ENCODE measurements around the gene WDR1.

WDR1 gene

DNA sequence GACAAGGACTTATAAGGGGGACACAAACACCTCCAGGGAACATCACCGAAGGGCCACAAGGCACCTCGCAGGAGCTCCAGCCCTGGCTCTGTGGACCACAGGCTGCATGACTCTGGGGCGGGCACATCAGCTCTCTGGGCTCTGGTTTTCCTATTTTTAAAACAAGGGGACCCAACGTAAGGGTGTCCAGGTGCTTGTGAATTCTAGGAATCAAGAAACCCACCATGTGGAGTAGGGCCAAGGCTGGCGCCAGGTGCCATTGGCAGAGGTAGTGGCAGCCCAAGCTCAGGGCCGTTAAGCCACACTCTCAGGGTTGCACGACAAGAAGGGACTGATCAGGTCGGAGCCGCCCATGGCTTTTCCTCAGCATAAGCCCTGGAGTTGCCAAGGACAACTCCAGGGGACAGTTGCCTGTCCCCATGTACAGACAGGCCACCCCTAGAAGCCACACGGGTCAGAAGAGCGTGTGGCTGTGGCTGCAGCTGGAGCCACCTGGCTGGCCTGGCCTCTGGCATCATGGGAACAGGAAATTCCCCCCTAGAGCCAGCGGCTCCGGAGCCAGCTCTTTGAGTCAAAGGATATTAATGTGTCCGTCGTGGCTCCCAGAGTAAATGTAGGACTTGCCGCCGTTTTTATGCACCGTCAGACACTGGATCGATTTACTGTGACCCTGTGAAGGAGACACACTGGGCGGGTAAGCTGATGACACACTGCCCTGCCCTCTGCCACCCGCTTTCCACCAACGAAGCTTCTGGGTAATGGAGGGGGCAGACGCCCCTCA lies 32.5 kb downstream of the WDR1 start:
- DNase-seq (ENCODE audit: low read depth): no peak

DNA sequence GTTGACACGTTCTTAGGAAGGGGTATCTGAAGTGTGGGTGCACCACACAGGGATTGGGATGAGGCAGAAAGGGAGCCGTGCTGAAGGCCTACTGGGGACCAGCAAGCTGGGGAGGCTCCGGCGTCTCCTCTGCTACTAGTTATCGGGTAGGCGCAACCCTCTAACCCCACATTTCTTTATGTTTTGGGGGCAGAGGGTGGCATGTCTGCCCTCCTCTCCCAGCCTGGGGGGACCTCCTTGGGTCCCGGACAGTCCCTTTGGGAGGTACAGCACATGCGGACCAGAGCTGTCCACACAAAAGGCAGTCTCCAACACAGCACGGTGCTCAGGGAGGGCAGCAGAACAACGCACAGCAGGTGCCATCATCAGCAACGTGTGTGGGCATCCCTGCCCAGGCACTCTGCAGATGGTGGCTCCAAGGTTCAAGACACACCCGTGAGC lies 33.2 kb downstream of the WDR1 start:
- no peak for DNase-seq (ENCODE audit: low read depth)

DNA sequence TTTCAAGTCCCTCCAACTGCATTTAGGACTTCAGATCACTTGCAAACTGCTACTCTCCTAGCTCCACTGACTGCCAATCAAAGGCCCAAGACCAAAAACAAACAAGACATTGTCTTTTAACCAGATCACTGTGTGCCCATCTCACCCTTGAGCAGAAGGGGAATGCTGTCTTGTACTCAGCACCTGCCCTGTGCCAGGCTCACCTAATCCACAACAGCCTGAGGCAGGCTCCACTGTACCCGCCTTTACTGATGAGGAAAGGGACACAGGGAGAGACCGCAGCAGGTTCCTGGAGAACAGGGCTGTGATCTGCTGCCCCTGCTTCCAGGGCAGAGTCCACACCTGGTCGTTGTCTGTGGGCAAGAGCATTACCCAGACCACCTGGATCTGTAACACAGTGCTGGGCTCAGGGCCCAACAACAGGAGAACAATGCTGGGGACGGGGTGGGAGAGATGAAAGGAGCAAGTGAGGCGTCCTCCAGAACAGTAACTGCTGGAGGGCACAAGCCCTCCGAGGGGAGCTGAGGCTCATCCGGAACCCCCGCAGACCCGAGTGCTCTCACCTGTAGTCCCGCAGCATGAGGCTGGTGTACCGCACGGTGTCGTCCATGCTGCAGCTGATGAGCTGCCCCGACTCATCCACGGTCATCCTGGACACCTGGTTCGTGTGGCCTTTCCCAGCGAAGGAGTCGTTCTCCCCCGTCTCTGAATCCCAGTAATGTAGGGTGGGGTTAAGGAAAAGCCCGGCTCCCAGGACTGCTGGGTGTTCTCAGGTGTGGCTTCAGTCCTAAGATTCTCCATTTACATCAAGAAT lies 33.9 kb downstream of the WDR1 start:
- no peak for DNase-seq (ENCODE audit: low read depth)

DNA sequence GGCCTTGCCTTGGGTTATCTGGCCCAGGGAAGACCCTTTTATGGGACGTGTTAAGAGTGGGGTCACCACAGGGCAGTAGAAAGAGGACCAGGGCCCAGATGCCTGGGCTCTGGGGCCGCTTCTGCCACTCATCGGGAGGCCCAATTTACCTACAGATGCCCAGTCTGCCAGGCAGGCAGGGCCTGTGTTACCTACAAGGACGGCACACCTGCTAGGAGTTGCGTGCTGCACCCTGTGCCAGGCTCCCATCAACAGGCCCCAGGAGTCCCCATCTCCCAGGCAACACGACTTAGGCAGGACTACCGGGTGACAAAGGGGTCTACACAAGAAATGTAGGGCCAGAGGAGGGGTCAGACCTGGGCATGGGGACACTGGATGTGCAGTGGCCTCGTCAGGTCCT lies 34.6 kb downstream of the WDR1 start:
- no peak for DNase-seq (ENCODE audit: low read depth)

DNA sequence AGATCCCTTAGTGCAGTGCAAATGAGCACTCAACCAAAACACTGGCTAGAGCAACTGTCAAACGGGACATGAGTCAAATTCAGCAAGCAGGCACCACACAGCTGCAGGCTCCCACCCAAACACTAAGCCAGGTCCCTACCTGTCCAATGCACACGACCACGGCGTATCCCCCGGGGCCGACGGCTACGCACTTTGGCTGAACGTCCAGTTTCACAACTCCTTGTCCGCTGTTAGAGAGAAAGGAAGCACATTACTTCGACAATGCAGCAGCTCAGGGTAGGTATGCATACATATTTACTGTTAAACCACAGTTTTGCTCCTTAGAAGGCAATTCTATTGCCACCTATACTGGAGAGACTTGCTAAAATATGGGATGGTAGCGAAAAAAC lies 35.4 kb downstream of the WDR1 start:
- no peak for DNase-seq (ENCODE audit: low read depth)

DNA sequence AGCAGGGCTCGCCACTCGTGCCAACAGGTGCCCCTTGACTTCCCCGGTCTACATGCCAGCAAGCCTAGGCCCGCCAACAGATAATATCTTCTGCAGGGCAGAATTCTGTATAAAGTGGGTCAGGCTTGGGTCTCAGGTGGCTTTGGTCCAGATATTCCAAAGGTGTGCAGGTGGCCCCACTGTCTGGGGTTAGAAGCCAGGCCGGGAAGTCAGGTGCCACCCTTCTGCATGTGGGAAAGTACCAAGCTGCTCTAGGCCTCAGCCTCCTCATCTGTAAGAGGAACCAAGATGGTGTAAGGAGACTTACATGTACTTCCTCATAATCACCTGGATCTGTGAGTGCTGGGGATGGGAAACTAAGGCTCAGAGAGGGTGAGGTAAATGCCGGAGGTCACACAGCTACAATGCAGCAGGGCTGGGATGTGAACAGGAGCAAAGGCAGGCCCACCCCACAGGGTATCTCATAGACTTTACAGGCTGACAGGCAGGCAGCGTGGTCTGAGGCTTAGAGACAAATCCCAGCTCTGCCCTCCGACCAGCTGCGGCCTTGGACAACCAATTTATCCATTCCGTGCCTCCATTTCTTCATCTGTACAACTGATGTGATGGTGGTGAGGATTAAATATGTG lies 35.9 kb downstream of the WDR1 start:
- no peak for DNase-seq (ENCODE audit: low read depth)

DNA sequence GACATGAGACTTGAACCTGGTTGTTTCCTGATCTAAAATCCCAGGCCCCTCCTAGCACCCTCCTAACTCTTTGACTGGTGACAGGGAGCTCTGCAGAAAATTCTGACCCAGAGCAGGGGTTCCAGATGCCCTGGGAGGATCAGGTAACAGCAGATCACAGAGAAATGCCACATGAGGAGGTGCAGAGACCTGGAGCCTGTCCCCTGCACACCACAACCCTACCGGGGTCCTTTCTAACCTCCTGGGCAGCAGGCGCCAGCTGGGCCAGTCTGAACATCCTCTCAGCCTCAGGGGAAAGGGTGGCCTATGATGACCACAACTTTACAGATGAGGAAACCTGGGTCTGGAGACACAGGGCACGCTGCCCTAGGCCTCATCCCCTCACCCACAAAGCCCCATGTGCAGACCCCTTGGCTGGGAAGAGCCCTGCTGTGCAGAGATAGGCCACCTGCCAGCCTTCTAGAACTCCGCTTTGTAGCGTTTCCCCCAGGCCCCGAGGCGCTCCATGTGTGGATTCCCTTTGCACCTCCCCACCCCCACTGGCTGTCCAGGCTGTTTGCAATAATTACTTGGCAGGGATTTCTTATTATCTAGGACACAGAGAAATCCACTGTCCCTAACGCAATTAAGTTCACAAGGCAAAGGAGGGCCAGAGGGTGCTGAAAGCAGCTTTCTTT lies 36.5 kb downstream of the WDR1 start:
- no peak for DNase-seq (ENCODE audit: low read depth)

DNA sequence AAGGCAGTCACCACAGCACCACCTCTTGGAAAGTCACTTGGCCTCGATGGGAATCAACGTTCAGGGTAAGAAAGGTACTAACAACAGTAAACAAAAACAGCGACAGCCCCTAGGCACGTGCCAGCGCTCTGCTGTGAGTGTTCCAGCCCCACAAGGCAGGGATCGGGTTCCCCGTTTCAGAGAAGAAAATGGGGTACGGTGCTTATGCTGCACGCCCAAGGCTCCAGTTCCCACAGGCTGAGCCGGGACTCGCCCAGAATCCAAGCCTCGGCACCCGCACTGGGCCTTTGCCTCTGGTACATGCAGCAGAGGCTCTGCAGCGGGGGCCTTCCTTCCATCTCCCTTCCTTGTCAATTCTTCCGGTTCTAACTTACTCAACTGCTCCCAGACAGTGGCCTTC lies 37.3 kb downstream of the WDR1 start:
- no peak for DNase-seq (ENCODE audit: low read depth)

DNA sequence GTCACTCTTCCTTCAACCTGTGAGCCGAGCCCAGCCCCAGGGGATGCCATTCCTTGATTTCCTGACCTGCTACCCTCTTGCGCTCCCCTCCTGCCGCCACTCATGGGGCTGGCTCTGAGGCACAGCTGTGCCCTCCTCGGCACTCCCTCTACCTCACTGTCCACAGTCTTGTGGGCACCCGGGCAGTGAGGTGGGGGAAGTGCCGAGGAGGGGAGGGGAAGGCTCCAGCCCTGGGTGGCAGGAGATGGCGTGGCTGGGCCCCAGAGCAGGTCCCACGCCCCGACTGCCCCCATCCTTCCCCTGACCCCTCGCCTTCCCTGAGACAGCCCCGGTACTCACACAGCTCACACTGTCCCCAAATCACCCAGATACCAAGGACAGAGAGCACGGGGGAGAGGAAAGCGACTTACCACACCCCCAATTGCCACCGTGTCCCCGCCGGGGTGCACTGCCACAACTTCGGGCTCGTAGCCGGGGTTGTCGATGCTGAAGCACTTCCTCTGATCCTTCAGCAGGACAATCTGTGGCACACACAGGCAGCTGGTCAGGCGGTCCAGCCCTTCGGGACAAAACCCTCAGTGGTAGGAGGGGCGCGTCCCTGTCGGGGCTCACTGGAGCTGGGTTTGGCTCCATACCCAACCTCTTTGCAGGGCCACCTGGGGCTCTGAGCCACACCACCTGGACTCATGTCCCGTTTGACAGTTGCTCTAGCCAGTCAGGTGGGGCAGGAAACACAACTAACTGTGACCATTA lies 37.9 kb downstream of the WDR1 start:
- DNase-seq (ENCODE audit: low read depth): no peak

DNA sequence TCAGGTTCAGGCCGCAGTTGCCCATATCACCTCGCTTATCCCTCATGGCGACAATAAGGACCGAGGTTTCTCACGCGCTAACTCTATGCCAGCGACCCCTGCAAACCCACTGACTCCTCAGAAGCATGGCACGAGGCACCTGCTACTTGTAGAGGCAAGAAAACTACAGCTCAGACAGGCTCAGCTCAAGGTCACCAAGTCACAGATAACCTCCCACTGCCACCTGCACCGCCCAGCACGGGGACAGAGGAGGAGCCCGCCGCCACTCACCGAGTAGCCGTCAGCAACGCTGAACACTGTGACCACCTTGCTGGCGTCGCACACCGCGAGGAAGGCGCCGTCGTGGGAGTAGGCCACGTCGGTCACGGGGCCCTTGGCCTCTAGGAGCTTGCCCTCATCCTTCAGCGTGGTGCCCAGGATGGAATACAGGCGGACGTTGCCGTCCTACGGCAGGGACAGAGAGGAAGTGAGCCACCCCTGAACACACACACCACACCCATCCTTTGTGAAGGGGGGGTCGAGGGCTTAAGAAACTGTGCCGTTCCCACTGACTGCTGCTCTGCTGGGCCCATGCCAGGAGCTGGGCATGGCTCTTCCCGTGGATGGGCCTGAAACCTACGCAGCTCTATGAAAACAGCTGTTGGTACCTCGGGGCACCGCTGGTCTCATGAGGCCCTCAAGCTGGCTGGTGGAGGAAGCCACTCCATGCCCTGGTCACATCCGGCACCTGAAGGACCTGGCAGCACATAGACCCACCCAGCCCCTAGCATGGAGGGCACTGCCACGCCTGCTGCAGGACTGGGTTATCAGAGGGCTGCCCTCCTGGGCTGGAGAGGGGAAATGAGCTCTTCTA lies 38.9 kb downstream of the WDR1 start:
- peak; percentile 41 for DNase-seq (ENCODE audit: low read depth)

DNA sequence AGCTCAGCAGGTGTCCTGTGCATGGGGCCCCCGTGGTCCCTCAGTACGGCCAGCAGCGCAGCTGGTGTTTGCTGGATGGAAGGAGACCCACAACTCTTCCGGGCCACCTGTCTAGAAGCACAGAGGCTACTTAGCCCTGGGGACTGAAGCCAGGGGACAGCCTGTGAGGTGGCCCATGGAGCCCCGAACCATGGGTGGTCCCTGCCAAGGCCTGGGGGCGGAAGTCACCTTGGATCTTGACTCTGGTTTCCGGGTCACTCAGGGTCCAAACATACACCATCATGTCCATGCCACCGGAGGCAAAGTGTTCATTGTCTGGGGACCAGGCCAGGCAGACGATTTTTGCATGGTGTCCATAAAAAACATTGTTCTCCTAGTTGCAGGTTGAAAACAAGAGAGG lies 39.5 kb downstream of the WDR1 start:
- no peak for DNase-seq (ENCODE audit: low read depth)

DNA sequence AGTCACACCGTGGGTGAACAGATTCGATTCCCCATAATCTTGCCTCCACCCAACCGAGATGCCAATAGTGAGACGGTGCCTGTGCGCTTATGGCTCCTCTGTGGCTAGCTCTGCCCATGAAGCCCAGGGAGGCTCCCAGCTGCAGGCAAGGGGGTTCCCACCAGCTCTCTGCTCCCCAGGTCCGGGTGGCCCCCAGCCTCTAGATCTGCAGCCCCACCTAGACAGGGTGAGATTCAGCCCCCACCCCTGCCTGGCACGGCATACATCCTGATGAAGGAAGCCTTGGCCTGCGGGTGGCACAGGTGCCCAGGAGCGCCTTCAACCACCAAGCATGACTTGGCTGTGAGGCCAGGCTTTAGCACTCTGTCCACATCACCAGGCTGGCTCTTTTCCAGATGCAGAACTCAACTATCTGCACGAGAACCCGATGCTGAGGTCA lies 40.6 kb downstream of the WDR1 start:
- DNase-seq (ENCODE audit: low read depth): no peak

DNA sequence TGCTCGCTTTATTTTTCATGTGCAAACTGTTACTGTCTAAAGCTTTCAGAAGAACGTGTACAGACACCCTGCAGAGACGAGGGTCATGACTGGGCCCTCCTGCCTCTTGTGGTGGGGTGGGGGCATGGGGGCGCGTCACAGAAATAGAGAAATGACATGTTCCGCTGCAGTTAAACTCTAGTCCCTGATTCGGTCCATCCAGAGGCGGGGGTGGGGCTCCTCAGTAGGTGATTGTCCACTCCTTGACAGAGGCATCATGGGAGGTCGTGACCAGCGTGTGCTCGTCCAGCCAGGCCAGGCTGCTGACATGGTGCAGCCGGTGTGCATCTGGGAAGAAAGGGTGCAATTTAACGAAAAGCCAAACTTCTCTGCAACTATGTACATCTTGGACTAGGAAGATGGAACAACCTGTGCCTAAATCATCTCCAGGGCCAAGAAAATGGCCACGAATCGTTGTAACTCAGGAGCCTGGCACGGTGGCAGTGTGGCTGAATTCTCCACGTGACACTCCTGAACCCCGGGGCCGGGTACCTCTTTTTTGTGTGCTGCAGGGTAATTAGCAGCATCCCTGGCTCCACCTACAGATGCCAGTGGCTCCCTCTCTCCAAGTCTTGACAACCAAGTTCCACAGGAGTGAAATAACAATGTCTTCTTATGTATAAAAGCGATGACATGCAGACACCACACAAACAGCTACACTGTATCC lies 41.3 kb downstream of the WDR1 start:
- no peak for DNase-seq (ENCODE audit: low read depth)

DNA sequence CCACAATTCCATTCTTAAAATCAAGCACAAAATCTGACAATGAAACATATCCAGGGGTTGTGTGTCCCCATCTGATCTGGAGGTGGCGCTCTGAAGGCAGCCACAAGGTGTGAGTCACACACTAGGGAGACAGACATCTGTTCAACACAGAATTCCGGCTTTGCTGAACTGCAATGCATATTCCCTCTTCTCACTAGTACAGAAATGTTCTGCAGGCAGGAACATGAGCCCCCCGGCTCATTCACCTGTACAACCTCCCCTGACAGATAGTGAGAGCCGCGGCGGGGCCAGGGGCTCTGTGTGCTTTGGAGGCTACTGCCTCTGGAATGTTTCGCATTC lies 41.9 kb downstream of the WDR1 start:
- DNase-seq (ENCODE audit: low read depth): peak; percentile 74

DNA sequence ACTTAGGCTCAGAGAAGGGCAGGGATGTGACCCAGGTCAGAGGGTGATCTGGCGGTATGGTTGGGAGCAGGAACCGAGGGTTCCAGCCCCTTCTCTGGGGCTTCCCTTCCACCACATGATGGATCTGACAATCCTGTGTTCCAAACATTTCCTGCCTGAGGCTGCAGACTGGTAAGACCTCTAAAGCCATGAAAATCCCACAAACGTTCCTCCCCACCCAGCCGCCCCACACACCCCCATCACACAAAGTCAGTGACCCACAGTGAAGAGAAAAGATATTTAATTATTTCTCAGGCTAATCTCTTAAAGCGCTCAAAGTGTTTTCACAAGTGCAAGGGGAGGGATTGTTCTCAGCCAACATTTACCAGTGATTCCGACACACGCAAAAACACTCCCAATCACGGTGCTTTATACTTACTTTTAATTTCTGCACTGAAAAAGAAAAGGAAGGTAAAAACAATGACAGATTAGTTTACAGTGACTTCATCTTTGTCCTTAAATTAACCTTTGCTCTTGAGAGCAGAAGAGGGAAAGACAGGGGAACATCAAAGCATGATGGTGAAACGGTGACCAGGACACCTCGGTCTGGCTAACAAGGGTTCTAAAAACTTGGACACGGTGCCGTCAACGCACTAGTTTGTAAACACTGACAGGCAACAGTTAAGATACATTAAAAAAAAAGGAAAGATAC lies 42.4 kb downstream of the WDR1 start:
- DNase-seq (ENCODE audit: low read depth): no peak

DNA sequence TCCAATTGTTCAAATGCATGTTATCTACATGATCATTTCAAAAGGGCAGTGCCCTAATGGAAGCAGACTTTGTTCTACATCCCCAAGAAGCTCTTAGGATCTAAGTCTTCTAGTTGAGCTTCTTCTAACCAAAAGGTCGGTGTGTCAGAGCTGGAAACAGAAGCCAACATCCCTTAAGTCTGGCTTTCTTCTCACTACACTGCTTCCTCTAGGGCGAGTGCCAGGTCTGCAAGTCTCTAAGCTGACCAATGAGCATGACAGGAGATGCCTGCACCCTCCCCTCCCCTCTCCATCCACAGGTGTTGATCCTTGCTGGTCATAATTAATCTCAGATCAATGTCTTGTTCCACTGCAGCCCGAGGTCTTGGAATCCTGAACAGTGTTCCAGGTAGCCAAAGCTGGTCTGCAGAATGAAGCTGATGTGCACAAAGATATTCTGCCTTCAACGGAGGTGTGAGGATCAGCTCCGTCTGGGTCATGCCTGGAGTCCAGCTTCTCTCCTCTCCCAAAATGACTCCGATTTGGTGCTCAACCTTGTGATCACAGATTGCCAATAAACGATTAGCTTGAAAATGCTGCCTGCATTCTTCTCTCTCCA lies 44.1 kb downstream of the WDR1 start:
- no peak for DNase-seq (ENCODE audit: low read depth)

DNA sequence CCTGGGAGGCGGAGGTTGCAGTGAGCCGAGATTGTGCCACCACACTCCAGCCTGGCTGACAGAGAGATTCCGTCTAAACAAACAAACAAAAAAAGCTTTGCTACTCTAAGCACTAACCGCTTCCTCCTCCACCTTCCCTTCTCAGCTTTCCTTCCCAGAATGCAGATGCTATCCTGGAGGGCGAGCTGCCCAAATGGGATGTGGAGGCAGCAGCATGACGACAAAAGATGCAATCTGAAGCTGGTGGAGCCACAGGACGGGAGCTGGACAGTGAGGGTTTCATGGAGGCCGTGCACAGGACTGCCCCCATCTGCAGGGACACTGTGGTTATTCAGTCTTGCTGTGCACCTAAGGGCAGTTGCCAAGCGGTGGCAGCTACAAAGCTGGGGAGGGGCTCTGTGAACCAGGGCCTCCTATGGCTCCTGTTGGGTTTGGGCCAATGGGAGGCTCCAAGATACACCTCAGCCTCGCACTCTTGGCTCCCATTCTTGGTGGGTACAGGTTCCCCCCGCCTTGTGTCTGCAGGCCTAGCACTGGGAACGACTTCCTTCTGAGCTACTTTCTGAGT lies 47.4 kb downstream of the WDR1 start:
- no peak for DNase-seq (ENCODE audit: low read depth)

DNA sequence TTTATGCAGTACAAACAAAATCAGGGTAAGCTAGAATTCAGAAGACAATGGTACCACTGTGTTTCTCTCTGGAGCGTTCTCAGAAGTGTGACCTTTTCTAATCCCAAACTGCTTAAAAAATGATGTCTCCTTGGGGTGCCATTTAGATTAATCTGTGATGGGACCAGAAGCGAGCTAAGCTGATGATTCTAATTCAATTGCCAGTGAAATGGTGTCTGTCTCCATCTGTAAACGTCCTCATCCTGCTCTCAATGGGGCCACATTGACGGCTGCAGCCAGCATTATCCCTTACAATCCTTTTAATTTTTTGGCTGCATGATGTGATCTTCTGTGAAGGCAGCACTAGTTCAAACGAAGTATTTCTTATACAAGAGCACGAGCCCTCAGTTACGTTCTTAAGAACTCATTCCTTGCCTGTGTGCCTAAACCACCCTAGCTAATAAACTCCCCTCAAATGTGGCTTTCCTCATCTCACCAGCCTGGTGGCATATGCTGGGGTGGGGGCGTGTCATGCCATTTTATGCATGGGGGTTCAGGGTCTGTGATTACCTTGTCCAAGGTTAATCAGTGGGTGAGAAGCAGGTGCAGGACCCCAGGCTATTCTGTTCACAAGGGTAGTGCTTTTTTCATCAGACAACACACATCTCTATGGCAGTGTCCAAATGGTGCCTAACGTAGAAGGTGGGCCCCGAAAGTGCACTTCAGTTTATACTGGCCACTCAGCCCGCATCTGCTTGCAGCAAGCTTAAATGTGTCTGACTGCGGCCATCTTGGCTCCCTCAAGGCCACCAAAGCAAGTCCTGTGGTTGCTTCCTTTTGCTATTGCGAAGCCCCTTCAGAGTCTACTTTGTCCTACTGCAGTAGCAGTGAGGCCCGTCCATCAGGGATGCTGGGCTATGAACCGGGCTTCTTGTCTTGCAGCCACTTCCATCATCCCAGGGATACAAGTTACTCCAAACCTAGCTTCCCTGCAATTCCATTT lies 49.6 kb downstream of the WDR1 start:
- no peak for DNase-seq (ENCODE audit: low read depth)

Measured in ELR (cell line).